HG03460 (cell line): ENCODE measurements around the gene SLC27A1.
"Not testable (repeated sequence)": the region's sequence is repeated elsewhere in the genome, so short reads cannot be mapped to it uniquely, and the experiment has no call there.

ENCODE experiments used
- ATAC-seq: cut with Tn5 transposase; IDR thresholded peaks from one replicate; pipeline ENCODE4 v1.9.1; 2021; ENCODE audit not compliant: unreplicated experiment

The SLC27A1 gene

GRCh38 chr19:17456127-17456526 lies 14.2 kb upstream of the SLC27A1 start:
- ATAC-seq: no peak

DNA sequence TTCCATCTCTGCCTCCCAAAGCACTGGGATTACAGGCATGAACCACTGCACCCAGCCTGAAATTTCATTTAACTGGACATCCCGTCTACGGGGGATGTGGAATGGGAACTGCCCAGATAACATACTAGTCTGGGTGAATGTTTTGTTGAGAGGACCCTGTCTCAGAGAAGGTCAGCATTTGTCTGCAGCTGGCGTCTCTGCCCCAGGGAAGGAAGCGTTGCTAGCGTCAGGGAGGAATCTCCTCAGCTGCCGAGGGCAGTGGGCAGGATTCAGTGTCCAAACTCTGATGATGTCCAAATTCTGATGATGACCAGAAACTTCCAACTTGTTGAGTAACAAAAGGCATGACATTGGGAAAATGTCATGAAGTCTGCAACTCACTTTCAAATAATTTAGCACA lies 12.7 kb upstream of the SLC27A1 start:
- ATAC-seq: no peak

DNA sequence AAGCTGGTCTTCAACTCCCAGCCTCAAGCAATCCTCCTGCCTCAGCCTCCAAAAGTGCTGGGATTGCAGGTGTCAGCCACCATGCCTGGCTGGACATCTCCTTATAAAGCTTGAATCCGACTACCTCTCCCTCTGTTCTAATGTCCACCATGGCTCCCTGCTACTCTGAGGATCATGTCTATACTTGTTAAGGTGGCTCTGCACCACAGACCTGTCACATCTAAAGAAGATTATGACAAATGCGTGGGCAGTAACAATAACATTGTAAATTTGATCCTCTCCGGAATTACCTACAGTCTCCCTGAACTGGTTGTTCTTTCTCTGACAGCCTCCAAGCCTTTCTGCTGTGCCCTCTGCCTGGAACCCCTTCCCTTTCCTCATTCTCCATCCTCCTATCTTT lies 11.4 kb upstream of the SLC27A1 start:
- ATAC-seq: no peak

- ATAC-seq: no peak
Measured at GRCh38 chr19:17460372-17461230, 9.7 kb upstream of the SLC27A1 start, which contains the start of gene NXNL1. TSS of gene NXNL1 (minus strand) at chr19:17460926. CDS start at chr19:17460869, 57 bp downstream.

- ATAC-seq: no peak
Measured at GRCh38 chr19:17466487-17466850, 3.9 kb upstream of the SLC27A1 start.

- ATAC-seq: no peak
Measured at GRCh38 chr19:17467471-17468301, 2.6 kb upstream of the SLC27A1 start.

DNA sequence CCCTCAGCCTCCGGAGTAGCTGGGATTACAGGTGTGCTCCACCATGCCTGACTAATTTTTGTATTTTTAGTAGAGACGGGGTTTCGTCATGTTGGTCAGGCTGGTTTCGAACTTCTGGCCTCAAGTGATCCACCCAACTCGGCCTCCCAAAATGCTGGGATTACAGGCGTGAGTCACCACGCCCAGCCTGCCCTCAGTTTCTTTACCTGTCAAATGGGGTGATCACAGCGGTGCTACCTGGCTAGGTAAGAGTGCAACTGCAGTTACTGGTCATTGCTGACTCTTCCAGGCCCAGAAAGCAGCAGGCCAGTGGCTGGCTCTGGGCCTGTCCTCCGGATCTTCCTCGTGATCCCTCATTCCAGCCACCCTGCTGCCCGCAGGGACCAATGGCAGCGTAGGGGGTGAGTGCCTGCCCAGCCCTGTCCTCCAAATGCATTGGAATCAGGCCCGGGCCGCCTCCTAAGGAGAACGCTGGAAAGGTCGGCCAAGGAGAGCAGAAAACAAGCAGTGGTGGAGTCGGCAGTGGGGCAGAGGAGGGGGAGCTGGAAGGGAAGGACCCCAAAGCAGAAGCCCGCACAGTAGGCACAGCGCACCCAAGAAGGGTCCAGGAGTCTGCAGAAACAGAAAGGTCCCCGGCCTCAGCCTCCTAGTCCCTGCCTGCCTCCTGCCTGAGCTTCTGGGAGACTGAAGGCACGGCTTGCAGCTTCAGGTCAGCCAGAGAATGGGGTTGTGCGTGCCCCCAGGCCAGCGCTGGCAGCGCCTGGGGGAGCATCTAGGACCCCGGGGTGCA lies 1.8 kb upstream of the SLC27A1 start:
- ATAC-seq: no peak

DNA sequence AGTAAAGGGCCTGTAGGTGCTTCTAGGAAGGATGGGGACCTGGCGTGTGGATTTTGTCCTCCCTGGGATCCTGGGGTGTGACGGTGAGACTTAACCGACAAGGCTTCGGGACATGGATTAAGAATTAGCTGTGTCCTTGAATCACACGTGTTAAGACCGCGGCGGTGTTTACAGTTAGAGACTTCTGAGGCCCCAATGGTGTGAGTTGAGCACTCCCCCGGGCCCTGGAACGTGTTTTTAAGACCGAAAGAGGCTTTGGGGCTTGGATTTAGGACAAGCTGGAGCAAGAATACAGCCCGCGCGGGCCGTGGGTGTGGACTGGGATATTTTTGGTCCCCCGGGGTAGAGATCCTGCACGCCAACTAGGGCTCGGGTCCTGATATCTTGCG lies 1.2 kb upstream of the SLC27A1 start:
- ATAC-seq: no peak

- ATAC-seq: peak; percentile 53
Measured at GRCh38 chr19:17469481-17470067, 750 bp upstream of the SLC27A1 start.

DNA sequence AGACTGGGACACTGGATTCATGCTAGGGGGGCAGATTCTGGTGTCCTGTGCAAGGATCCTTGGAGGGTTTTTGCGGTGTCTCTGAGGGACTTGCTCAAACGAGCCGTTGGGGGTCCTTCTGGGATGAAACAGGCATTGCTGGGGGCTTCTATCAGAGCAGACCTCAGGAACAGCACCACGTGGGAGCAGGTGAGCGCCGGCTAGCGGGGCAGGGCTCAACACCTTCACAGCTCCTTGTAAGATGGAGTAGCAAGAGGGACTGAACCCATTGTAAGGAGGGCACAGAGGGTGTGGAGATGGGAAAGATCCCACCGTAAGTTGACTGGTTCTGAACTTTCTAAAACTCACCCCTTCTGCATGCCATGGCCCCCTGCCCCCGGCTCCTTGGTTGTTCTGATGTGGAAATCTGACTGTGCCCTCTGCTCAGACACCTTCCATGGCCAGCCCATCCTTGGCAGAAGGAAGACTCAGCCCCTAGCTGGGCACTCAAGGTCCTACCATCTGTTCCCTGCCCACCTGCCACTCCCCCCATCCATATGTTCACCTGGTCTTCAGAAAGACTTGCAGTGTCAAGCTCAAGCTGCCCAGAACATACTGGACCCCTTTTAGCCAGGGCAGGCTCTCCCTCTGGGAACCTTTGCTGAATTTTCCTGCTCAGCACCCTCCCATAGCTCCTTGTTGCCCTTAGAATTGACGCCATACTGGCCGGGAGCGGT lies 1.2 kb downstream of the SLC27A1 start:
- ATAC-seq: no peak

- no peak for ATAC-seq
Measured at GRCh38 chr19:17473041-17473440, 2.7 kb downstream of the SLC27A1 start.

GRCh38 chr19:17475011-17475540 lies 4.8 kb downstream of the SLC27A1 start:
- not testable (repeated sequence) for ATAC-seq

DNA sequence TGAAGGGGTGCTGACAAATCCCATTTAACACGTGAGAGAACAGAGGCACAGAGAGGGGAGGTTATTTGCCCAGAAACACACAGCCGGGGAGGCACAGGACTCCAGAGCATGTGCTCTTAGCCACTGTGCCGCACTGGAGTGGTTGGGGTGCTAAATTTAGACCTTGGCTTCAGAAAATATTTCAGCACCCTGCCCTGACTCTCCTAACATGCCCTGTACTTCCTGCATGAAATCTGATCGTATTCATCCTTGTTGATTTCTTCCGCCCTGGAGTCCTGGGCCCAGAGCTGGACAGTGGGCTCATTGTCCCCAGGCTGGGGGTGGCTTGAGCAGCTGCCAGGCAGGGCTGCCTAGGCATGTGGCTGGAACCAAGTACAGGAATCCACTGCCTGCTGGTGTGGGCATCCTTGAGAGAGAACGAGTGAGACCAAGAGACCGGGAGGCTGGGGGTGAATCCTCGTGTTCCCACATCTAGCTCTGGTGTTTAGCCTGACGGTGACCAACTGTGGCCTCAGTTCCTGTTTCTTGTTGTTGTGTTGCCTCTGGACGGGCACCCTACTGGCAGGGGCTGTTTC lies 5.3 kb downstream of the SLC27A1 start:
- ATAC-seq: no peak

GRCh38 chr19:17479325-17479791 lies 9.0 kb downstream of the SLC27A1 start:
- no peak for ATAC-seq

- no peak for ATAC-seq
Measured at GRCh38 chr19:17481986-17482385, 11.7 kb downstream of the SLC27A1 start.

GRCh38 chr19:17482877-17483604 lies 12.7 kb downstream of the SLC27A1 start:
- no peak for ATAC-seq

GRCh38 chr19:17483605-17484002 lies 13.3 kb downstream of the SLC27A1 start:
- ATAC-seq: no peak

DNA sequence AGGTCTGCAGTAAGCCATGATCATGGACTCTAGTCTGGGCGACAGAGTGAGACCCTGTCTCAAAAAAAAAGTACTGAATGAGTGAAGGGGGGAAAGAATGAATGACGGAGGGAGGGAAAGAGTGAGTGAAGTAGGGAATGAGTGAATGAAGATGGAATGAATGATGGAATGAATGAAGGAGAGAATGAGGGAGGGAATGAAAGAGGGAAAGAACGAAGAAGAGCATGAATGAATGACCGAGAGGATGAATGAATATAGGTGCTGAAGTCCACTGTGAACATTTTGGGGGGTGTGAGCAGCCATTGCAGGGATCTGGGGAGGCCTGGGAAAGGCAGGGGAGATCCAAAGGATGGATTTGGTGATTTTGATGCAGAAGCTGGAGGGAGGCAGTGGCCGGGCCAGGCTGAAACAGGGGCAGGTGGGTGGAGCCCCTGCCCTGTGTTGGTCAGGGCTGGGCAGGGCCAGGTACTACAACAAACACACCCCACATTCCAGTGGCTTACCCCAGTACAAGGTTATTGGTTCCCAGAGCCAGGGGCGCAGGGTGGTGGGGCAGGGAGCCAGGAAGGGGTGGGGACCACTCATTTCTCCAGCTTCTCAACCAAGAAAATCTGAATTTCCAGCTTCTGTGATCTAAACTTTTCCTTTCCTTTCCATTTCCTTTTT lies 14.3 kb downstream of the SLC27A1 start:
- ATAC-seq: no peak
